Hematopoietic multipotent progenitor cell treated with erythropoietin and hydrocortisone succinate and interleukin-3 and kit ligand, for 8 days (in vitro differentiated cells): ENCODE data around the gene B3GNT5.

Experiments used
- DNase-seq: peaks from one replicate; pipeline ENCODE4 v3.0.0-alpha.2; 2015

B3GNT5 gene

GRCh38 chr3:183233966-183234365, 19.1 kb upstream of the B3GNT5 start:
- DNase-seq, result no peak

- DNase-seq, result no peak
Observed at GRCh38 chr3:183239046-183239445, 14.0 kb upstream of the B3GNT5 start.

- no peak for DNase-seq
Observed at GRCh38 chr3:183242431-183242830, 10.6 kb upstream of the B3GNT5 start.

GRCh38 chr3:183244219-183244618, 8.8 kb upstream of the B3GNT5 start:
- DNase-seq, result peak; percentile 42

- no peak for DNase-seq
Observed at GRCh38 chr3:183244981-183245476, 8.0 kb upstream of the B3GNT5 start.

GRCh38 chr3:183247011-183247589, 6.0 kb upstream of the B3GNT5 start:
- DNase-seq, result peak; percentile 37

- DNase-seq, result no peak
Observed at GRCh38 chr3:183249006-183249718, 3.9 kb upstream of the B3GNT5 start.

- no peak for DNase-seq
Observed at GRCh38 chr3:183252118-183252782, 803 bp upstream of the B3GNT5 start.

GRCh38 chr3:183253528-183254486, 754 bp downstream of the B3GNT5 start:
- peak; percentile 49 for DNase-seq

- peak; percentile 36 for DNase-seq
Observed at GRCh38 chr3:183254487-183255347, 1.7 kb downstream of the B3GNT5 start.

GRCh38 chr3:183255348-183255730, 2.3 kb downstream of the B3GNT5 start:
- peak; percentile 51 for DNase-seq

GRCh38 chr3:183259087-183259486, 6.0 kb downstream of the B3GNT5 start:
- DNase-seq, result no peak

GRCh38 chr3:183259621-183260020, 6.6 kb downstream of the B3GNT5 start:
- DNase-seq, result no peak

GRCh38 chr3:183260167-183260904, 7.3 kb downstream of the B3GNT5 start:
- DNase-seq, result peak; percentile 27

- no peak for DNase-seq
Observed at GRCh38 chr3:183261151-183261724, 8.2 kb downstream of the B3GNT5 start.

- no peak for DNase-seq
Observed at GRCh38 chr3:183262875-183263378, 9.9 kb downstream of the B3GNT5 start.

- no peak for DNase-seq
Observed at GRCh38 chr3:183264268-183264667, 11.2 kb downstream of the B3GNT5 start.

- DNase-seq, result no peak
Observed at GRCh38 chr3:183265157-183265642, 12.1 kb downstream of the B3GNT5 start.

- DNase-seq, result no peak
Observed at GRCh38 chr3:183265834-183266417, 12.9 kb downstream of the B3GNT5 start.

- DNase-seq, result no peak
Observed at GRCh38 chr3:183266454-183266853, 13.4 kb downstream of the B3GNT5 start.
